Central memory CD8-positive, alpha-beta T cell (primary cell): ENCODE data around the gene GPR37L1.
"Not testable (repeated sequence)": the region's sequence is repeated elsewhere in the genome, so short reads cannot be mapped to it uniquely, and the experiment has no call there.

Experiments
- ATAC-seq: fragments of 150-1000 bp; cut with Tn5 transposase; replicated peaks from 2 replicates; pipeline ENCODE4 v1.10.0; 2022; ENCODE audit warnings: mild to moderate bottlenecking, moderate FRiP score, moderate number of reproducible peaks; ENCODE audit not compliant: poor library complexity, severe bottlenecking; ENCODE audit errors: extremely low read depth
- DNase-seq, 2 donors: peaks; one replicate each; pipeline ENCODE4 v3.0.0; 2021; ENCODE audit warnings: low spot score in 2 of 2
- H3K27ac Mint-ChIP-seq: one replicate; pipeline ENCODE4 v1.8.0; 2022; ENCODE audit warnings: low read depth, mild to moderate bottlenecking, moderate library complexity, mixed read lengths
- H3K27me3 Mint-ChIP-seq: one replicate; pipeline ENCODE4 v1.8.0; 2022; ENCODE audit warnings: mixed read lengths
- H3K36me3 Mint-ChIP-seq: one replicate; pipeline ENCODE4 v1.8.0; 2022; ENCODE audit warnings: mild to moderate bottlenecking, moderate library complexity, mixed read lengths; ENCODE audit not compliant: insufficient read depth
- H3K4me1 Mint-ChIP-seq: one replicate; pipeline ENCODE4 v1.8.0; 2022; ENCODE audit warnings: mixed read lengths
- H3K4me3 Mint-ChIP-seq: one replicate; pipeline ENCODE4 v1.8.0; 2022; ENCODE audit warnings: mild to moderate bottlenecking, moderate library complexity, mixed read lengths
- H3K9me3 Mint-ChIP-seq: one replicate; pipeline ENCODE4 v1.8.0; 2022; ENCODE audit warnings: mixed read lengths

The GPR37L1 gene

DNA sequence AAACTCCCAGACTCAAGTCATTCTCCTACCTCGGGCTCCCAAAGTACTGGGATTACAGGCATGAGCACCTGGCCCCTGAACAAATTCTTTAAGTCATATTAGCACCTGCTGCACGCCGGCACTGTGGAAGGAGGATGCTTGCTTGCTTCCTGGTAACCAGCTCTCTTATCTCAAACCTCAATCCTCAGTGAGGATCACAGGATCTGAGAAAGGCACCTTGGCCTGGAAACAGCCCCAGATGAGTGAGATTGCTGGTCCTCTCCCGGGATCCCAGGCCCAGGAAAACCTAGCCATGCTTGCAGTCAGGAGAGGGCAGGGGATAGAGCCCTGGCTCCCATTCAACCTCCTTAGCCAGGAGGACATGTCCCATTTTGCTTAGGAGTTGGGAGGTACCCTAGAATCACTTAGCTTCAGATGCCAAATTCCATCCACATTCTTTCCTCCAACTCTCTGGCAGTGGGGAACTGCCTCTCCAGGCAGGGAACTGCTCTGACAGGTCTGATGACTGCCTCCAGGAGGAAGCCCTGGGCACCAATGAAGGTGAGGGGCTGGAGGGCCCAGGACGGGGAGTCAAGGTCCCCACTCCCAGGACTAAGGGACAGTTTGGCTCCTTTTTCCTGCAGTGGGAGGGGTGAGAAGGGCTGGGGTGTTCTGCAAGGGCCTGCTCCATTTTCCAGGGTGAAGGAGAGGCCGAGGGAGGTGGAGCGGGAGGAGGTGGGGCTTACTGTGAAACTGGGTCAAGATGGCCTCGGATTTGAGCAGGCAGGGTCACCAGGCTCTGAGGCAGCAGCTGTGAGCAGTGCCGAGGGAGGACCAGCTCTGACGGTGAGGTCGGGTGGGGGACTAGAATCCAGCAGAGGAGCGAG, 9.5 kb downstream of the GPR37L1 start:
- no peaks in the 10 kb centered on the region for H3K27me3 Mint-ChIP-seq
- no peaks in the 10 kb centered on the region for H3K9me3 Mint-ChIP-seq
- ATAC-seq = no peak
- H3K4me1 Mint-ChIP-seq = peaks cover 5% of the 10 kb centered on the region
- DNase-seq = no peak
- H3K27ac Mint-ChIP-seq = no peak overlapping the region
- peaks cover 30% of the 10 kb centered on the region for H3K36me3 Mint-ChIP-seq
- no peak overlapping the region for H3K4me3 Mint-ChIP-seq

- H3K27me3 Mint-ChIP-seq = no peaks in the 10 kb centered on the region
- no peak for DNase-seq
- H3K36me3 Mint-ChIP-seq = peaks cover 34% of the 10 kb centered on the region
- no peak overlapping the region for H3K27ac Mint-ChIP-seq
- H3K4me3 Mint-ChIP-seq = no peak overlapping the region
- ATAC-seq = no peak
- H3K4me1 Mint-ChIP-seq = peaks cover 6% of the 10 kb centered on the region
- H3K9me3 Mint-ChIP-seq = no peaks in the 10 kb centered on the region
Measured at GRCh38 chr1:202133001-202133400, 10.3 kb downstream of the GPR37L1 start.

GRCh38 chr1:202133496-202133895, 10.8 kb downstream of the GPR37L1 start:
- Mint-ChIP-seq H3K9me3 (no peaks in the 10 kb centered on the region), H3K4me3 (no peak overlapping the region), H3K27me3 (no peaks in the 10 kb centered on the region), H3K27ac (no peak overlapping the region), H3K36me3 (peaks cover 36% of the 10 kb centered on the region), H3K4me1 (peaks cover 11% of the 10 kb centered on the region)
- ATAC-seq (no peak), DNase-seq (no peak)

DNA sequence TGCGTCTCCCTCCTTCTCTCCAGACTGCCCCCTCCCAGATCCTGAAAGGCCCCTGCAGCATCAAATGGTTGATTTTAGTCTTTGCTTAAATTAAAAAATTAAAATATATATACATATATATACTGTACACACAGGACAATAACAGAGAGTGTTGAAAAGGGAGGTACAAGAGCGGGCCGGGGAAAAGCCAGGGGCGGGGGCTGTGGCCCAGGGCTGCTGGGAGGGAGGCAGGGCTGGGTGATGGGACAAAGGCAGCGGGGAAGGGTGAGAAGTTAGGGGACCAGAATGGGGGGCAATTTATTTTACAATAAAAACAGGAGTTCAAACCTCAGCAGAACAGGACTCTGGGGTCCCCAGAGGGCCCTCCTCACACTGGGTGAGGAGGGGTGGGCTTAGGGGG, 11.3 kb downstream of the GPR37L1 start:
- Mint-ChIP-seq H3K9me3 (no peaks in the 10 kb centered on the region), H3K27ac (no peak overlapping the region), H3K36me3 (peaks cover 40% of the 10 kb centered on the region), H3K27me3 (no peaks in the 10 kb centered on the region), H3K4me3 (no peak overlapping the region), H3K4me1 (peaks cover 16% of the 10 kb centered on the region)
- DNase-seq (no peak), ATAC-seq (no peak)

DNA sequence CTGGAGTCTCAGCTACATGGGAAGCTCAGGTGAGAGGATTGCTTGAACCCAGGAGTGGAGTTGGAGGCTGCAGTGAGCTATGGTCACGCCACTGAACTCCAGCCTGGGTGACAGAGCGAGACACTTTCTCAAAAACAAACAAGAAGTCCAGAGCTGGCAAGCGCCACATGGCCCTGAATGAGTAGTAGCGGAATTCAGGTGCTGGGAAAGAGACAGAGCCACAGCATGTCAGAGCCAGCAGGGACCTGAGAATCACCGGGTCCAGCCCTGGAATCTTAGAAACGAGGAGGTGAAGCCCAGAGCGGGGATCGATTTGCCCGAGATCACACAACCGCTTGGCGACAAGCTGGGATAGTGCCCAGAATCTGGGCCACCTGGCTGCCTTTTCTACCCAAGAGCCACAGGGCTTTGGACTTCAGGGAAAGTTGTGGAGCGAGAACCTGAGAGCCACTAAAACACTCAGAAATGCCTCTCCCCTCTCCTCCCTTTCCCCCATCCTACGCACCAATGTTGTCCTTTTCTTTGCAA, 12.0 kb downstream of the GPR37L1 start:
- Mint-ChIP-seq H3K36me3 (peaks cover 41% of the 10 kb centered on the region), H3K9me3 (no peaks in the 10 kb centered on the region), H3K27ac (no peak overlapping the region), H3K4me1 (peaks cover 17% of the 10 kb centered on the region), H3K27me3 (no peaks in the 10 kb centered on the region), H3K4me3 (no peak overlapping the region)
- ATAC-seq (no peak), DNase-seq (no peak)

- DNase-seq (peak in 1 of 2 donors; percentile 28), ATAC-seq (peak; percentile 89)
- no peak overlapping the region for H3K4me3 Mint-ChIP-seq
- H3K4me1 Mint-ChIP-seq = peaks cover 17% of the 10 kb centered on the region
- H3K9me3 Mint-ChIP-seq = no peaks in the 10 kb centered on the region
- no peaks in the 10 kb centered on the region for H3K27me3 Mint-ChIP-seq
- H3K36me3 Mint-ChIP-seq = peaks cover 41% of the 10 kb centered on the region
- no peak overlapping the region for H3K27ac Mint-ChIP-seq
Measured at GRCh38 chr1:202135221-202135721, 12.6 kb downstream of the GPR37L1 start.

DNA sequence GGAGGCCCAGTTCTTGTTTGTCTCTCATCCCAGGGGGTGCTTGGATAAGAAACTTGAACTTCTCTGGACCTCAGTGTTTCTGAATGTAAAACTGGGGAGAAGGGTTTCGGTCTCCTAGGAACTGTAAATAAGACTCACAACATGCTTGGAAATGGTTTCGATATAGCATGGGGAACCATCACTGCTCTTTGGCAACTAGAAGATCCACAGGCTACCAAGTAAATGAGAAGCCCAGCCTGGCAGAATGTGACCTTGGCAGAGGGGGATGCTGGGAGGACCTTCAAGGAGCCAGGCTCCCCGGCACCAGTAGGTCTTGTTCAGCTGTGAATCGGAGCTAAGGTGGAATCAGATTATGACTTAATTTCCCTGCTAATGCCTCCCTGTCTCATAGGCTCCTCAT, 18.1 kb downstream of the GPR37L1 start:
- Mint-ChIP-seq H3K36me3 (peaks cover 24% of the 10 kb centered on the region), H3K4me3 (no peak overlapping the region), H3K27me3 (no peaks in the 10 kb centered on the region), H3K27ac (no peak overlapping the region), H3K4me1 (peaks cover 31% of the 10 kb centered on the region), H3K9me3 (no peaks in the 10 kb centered on the region)
- no peak for DNase-seq
- ATAC-seq = no peak

- not testable (repeated sequence) for ATAC-seq, H3K4me3 Mint-ChIP-seq, DNase-seq, H3K27me3 Mint-ChIP-seq, H3K9me3 Mint-ChIP-seq
- Mint-ChIP-seq H3K4me1 (peaks cover 30% of the 10 kb centered on the region), H3K27ac (peak overlapping the region; percentile 96), H3K36me3 (peaks cover 25% of the 10 kb centered on the region)
Measured at GRCh38 chr1:202141468-202141867, 18.8 kb downstream of the GPR37L1 start.

GRCh38 chr1:202143011-202143767, 20.5 kb downstream of the GPR37L1 start:
- no peak for DNase-seq
- ATAC-seq = peak; percentile 44
- H3K9me3 Mint-ChIP-seq = no peaks in the 10 kb centered on the region
- H3K4me3 Mint-ChIP-seq = peak overlapping the region; percentile 96
- H3K27me3 Mint-ChIP-seq = no peaks in the 10 kb centered on the region
- peaks cover 27% of the 10 kb centered on the region for H3K36me3 Mint-ChIP-seq
- peaks cover 26% of the 10 kb centered on the region for H3K4me1 Mint-ChIP-seq
- peak overlapping the region; percentile 96 for H3K27ac Mint-ChIP-seq

GRCh38 chr1:202143768-202144401, 21.2 kb downstream of the GPR37L1 start:
- peak; percentile 62 for ATAC-seq
- peak overlapping the region; percentile 96 for H3K27ac Mint-ChIP-seq
- H3K4me3 Mint-ChIP-seq = peak overlapping the region; percentile 96
- H3K36me3 Mint-ChIP-seq = peaks cover 23% of the 10 kb centered on the region
- no peaks in the 10 kb centered on the region for H3K9me3 Mint-ChIP-seq
- DNase-seq = no peak
- H3K27me3 Mint-ChIP-seq = no peaks in the 10 kb centered on the region
- H3K4me1 Mint-ChIP-seq = peaks cover 20% of the 10 kb centered on the region

GRCh38 chr1:202144402-202145067, 21.8 kb downstream of the GPR37L1 start, which contains the start of gene ARL8A:
ARL8A (minus strand) TSS chr1:202144737; CDS start chr1:202144572, 165 bp downstream.
- H3K9me3 Mint-ChIP-seq = no peaks in the 10 kb centered on the region
- DNase-seq = peak in 1 of 2 donors; percentile 36
- H3K27me3 Mint-ChIP-seq = no peaks in the 10 kb centered on the region
- peak within 1 kb of the TSS; percentile 96 for H3K27ac Mint-ChIP-seq
- peak within 1 kb of the TSS; percentile 96 for H3K4me3 Mint-ChIP-seq
- peaks cover 27% of the 10 kb centered on the region for H3K36me3 Mint-ChIP-seq
- H3K4me1 Mint-ChIP-seq = peaks cover 17% of the 10 kb centered on the region
- ATAC-seq = peak; percentile 69
